Measurements from ENCODE around the gene PRIM2.
"Not testable (repeated sequence)": the region's sequence is repeated elsewhere in the genome, so short reads cannot be mapped to it uniquely, and the experiment has no call there.

DNA sequence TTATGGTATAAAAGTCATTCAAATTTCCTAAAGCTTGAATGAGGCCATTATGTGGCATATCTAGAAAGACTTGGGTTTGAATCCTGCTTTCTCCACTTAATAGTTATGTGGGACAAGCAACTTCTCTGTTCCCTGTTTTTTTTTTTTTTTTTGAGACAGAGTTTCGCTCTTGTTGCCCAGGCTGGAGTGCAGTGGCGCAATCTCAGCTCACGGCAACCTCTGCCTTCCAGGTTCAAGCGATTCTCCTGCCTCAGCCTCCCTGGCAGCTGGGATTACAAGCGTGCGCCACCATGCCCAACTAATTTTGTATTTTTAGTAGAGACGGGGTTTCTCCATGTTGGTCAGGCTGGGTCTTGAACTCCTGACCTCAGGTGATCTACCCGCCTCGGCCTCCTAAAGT lies 116.4 kb downstream of the PRIM2 start:
- not testable (repeated sequence) for TF ChIP-seq BCL6 (CRISPR knock-in tag; IDR thresholded peaks at IDR 0.05); RNF2 (IDR thresholded peaks at IDR 0.05); PHF8 (IDR thresholded peaks at IDR 0.05; ENCODE audit: borderline replicate concordance, low read length); ATF1 (CRISPR knock-in tag; IDR thresholded peaks at IDR 0.05); ATF1 (tag; IDR thresholded peaks at IDR 0.05); HDAC6 (IDR thresholded peaks at IDR 0.05; ENCODE audit: low read depth, low read length); IRF2 (CRISPR knock-in tag; IDR thresholded peaks at IDR 0.05); USF1 (CRISPR knock-in tag; IDR thresholded peaks at IDR 0.05)
- TF ChIP-seq, protein P1, sequence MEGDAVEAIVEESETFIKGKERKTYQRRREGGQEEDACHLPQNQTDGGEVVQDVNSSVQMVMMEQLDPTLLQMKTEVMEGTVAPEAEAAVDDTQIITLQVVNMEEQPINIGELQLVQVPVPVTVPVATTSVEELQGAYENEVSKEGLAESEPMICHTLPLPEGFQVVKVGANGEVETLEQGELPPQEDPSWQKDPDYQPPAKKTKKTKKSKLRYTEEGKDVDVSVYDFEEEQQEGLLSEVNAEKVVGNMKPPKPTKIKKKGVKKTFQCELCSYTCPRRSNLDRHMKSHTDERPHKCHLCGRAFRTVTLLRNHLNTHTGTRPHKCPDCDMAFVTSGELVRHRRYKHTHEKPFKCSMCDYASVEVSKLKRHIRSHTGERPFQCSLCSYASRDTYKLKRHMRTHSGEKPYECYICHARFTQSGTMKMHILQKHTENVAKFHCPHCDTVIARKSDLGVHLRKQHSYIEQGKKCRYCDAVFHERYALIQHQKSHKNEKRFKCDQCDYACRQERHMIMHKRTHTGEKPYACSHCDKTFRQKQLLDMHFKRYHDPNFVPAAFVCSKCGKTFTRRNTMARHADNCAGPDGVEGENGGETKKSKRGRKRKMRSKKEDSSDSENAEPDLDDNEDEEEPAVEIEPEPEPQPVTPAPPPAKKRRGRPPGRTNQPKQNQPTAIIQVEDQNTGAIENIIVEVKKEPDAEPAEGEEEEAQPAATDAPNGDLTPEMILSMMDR (IDR thresholded peaks at IDR 0.05 in 2 of 3, conservative IDR thresholded peaks at IDR 0.05 in 1 of 3; ENCODE audit: insufficient read depth in 2 of 3, low read depth in 1 of 3, low read length in 3 of 3) = not testable (repeated sequence)
- TF ChIP-seq, protein P2, sequence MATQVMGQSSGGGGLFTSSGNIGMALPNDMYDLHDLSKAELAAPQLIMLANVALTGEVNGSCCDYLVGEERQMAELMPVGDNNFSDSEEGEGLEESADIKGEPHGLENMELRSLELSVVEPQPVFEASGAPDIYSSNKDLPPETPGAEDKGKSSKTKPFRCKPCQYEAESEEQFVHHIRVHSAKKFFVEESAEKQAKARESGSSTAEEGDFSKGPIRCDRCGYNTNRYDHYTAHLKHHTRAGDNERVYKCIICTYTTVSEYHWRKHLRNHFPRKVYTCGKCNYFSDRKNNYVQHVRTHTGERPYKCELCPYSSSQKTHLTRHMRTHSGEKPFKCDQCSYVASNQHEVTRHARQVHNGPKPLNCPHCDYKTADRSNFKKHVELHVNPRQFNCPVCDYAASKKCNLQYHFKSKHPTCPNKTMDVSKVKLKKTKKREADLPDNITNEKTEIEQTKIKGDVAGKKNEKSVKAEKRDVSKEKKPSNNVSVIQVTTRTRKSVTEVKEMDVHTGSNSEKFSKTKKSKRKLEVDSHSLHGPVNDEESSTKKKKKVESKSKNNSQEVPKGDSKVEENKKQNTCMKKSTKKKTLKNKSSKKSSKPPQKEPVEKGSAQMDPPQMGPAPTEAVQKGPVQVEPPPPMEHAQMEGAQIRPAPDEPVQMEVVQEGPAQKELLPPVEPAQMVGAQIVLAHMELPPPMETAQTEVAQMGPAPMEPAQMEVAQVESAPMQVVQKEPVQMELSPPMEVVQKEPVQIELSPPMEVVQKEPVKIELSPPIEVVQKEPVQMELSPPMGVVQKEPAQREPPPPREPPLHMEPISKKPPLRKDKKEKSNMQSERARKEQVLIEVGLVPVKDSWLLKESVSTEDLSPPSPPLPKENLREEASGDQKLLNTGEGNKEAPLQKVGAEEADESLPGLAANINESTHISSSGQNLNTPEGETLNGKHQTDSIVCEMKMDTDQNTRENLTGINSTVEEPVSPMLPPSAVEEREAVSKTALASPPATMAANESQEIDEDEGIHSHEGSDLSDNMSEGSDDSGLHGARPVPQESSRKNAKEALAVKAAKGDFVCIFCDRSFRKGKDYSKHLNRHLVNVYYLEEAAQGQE (IDR thresholded peaks at IDR 0.05; ENCODE audit: borderline replicate concordance) = not testable (repeated sequence)
- TF ChIP-seq, protein P2 (CRISPR knock-in tag; IDR thresholded peaks at IDR 0.05; ENCODE audit: low read depth) = not testable (repeated sequence)
- TF ChIP-seq, protein P3, sequence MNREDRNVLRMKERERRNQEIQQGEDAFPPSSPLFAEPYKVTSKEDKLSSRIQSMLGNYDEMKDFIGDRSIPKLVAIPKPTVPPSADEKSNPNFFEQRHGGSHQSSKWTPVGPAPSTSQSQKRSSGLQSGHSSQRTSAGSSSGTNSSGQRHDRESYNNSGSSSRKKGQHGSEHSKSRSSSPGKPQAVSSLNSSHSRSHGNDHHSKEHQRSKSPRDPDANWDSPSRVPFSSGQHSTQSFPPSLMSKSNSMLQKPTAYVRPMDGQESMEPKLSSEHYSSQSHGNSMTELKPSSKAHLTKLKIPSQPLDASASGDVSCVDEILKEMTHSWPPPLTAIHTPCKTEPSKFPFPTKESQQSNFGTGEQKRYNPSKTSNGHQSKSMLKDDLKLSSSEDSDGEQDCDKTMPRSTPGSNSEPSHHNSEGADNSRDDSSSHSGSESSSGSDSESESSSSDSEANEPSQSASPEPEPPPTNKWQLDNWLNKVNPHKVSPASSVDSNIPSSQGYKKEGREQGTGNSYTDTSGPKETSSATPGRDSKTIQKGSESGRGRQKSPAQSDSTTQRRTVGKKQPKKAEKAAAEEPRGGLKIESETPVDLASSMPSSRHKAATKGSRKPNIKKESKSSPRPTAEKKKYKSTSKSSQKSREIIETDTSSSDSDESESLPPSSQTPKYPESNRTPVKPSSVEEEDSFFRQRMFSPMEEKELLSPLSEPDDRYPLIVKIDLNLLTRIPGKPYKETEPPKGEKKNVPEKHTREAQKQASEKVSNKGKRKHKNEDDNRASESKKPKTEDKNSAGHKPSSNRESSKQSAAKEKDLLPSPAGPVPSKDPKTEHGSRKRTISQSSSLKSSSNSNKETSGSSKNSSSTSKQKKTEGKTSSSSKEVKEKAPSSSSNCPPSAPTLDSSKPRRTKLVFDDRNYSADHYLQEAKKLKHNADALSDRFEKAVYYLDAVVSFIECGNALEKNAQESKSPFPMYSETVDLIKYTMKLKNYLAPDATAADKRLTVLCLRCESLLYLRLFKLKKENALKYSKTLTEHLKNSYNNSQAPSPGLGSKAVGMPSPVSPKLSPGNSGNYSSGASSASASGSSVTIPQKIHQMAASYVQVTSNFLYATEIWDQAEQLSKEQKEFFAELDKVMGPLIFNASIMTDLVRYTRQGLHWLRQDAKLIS (CRISPR knock-in tag; IDR thresholded peaks at IDR 0.05) = not testable (repeated sequence)
